Neuronal stem cell (in vitro differentiated cells): ENCODE data around the gene LMF1.
"Not testable (repeated sequence)": the region's sequence is repeated elsewhere in the genome, so short reads cannot be mapped to it uniquely, and the experiment has no call there.

ENCODE experiments used
- DNase-seq: peaks from one replicate; pipeline ENCODE4 v3.0.0-alpha.2; 2013; ENCODE audit warnings: low spot score
- H2AFZ ChIP-seq: one replicate; pipeline ENCODE4 v1.6.1; 2013; ENCODE audit warnings: mild to moderate bottlenecking, low read length, inconsistent platforms
- H2AK5ac ChIP-seq: 2 replicates; pipeline ENCODE4 v1.6.1; 2013; ENCODE audit warnings: low read depth, mild to moderate bottlenecking, inconsistent platforms, low read length, moderate library complexity, mixed read lengths
- H2BK120ac ChIP-seq: 2 replicates; pipeline ENCODE4 v1.6.1; 2013; ENCODE audit warnings: low read depth, mild to moderate bottlenecking, inconsistent platforms, low read length, moderate library complexity, mixed read lengths
- H2BK12ac ChIP-seq: one replicate; pipeline ENCODE4 v1.6.1; 2013; ENCODE audit warnings: low read length, inconsistent platforms
- H2BK15ac ChIP-seq: 2 replicates; pipeline ENCODE4 v1.6.1; 2013; ENCODE audit warnings: mild to moderate bottlenecking, low read length, inconsistent platforms, mixed read lengths
- H2BK5ac ChIP-seq: one replicate; pipeline ENCODE4 v1.6.1; 2013; ENCODE audit warnings: inconsistent platforms, mild to moderate bottlenecking, low read length, moderate library complexity
- H3K14ac ChIP-seq: one replicate; pipeline ENCODE4 v1.6.1; 2013; ENCODE audit warnings: low read length, inconsistent platforms
- H3K18ac ChIP-seq: 2 replicates; pipeline ENCODE4 v1.6.1; 2013; ENCODE audit warnings: low read length, inconsistent platforms
- H3K23ac ChIP-seq: 2 replicates; pipeline ENCODE4 v1.6.1; 2013; ENCODE audit warnings: low read depth, mild to moderate bottlenecking, mixed read lengths, low read length, inconsistent platforms; ENCODE audit not compliant: poor library complexity
- H3K27ac ChIP-seq: replicated peaks from 3 replicates; pipeline ENCODE4 v1.5.1; 2013; ENCODE audit warnings: low read length, inconsistent platforms
- H3K27me3 ChIP-seq, 3 experiments: 2 replicates each; pipeline ENCODE4 v1.6.1; 2013; ENCODE audit warnings: low read length in 3 of 3, mild to moderate bottlenecking in 2 of 3, inconsistent platforms in 1 of 3, low read depth in 1 of 3, mixed read lengths in 1 of 3, moderate library complexity in 1 of 3; ENCODE audit not compliant: control insufficient read depth in 3 of 3, insufficient read depth in 3 of 3
- H3K36me3 ChIP-seq, 2 donors: replicated peaks in 1 of 2; 2 replicates each; pipeline ENCODE4 v1.6.1; 2013; ENCODE audit warnings: low read length in 2 of 2; ENCODE audit not compliant: control insufficient read depth in 2 of 2, insufficient read depth in 2 of 2
- H3K4ac ChIP-seq: 2 replicates; pipeline ENCODE4 v1.6.1; 2013; ENCODE audit warnings: inconsistent platforms, mild to moderate bottlenecking, low read length, moderate library complexity
- H3K4me1 ChIP-seq, 2 donors: 1 replicate in 1 of 2; 2 replicates in 1 of 2; pipeline ENCODE4 v1.6.1; 2013; ENCODE audit warnings: low read length in 2 of 2, low read depth in 1 of 2; ENCODE audit not compliant: control insufficient read depth in 2 of 2, insufficient read depth in 1 of 2
- H3K4me2 ChIP-seq: one replicate; pipeline ENCODE4 v1.6.1; 2013; ENCODE audit warnings: mild to moderate bottlenecking, low read length, inconsistent platforms; ENCODE audit not compliant: insufficient read depth, poor library complexity, severe bottlenecking
- H3K4me3 ChIP-seq, 2 donors: 2 replicates each; pipeline ENCODE4 v1.5.1; 2013; ENCODE audit warnings: low read length in 2 of 2, mild to moderate bottlenecking in 2 of 2, inconsistent platforms in 1 of 2, moderate library complexity in 1 of 2
- H3K79me1 ChIP-seq: one replicate; pipeline ENCODE4 v1.6.1; 2013; ENCODE audit warnings: low read depth, mild to moderate bottlenecking, inconsistent platforms, low read length, moderate library complexity
- H3K9ac ChIP-seq: one replicate; pipeline ENCODE4 v1.6.1; 2013; ENCODE audit warnings: mild to moderate bottlenecking, low read depth, low read length, inconsistent platforms; ENCODE audit not compliant: poor library complexity
- H3K9me3 ChIP-seq, 2 donors: replicated peaks in 1 of 2; 2 replicates each; pipeline versions ENCODE3 to v1.6.1; 2013; ENCODE audit warnings: low read length in 2 of 2, mild to moderate bottlenecking in 2 of 2, inconsistent platforms in 1 of 2, low read depth in 1 of 2, mixed read lengths in 1 of 2, moderate library complexity in 1 of 2; ENCODE audit not compliant: control insufficient read depth in 2 of 2, insufficient read depth in 1 of 2
- H4K8ac ChIP-seq: one replicate; pipeline ENCODE4 v1.6.1; 2013; ENCODE audit warnings: low read depth, mild to moderate bottlenecking, inconsistent platforms, low read length, moderate library complexity
- H4K91ac ChIP-seq: one replicate; pipeline ENCODE4 v1.6.1; 2013; ENCODE audit warnings: low read length, low read depth, mild to moderate bottlenecking, inconsistent platforms; ENCODE audit not compliant: poor library complexity
- WGBS, 2 donors: extraction: QIAGEN DNeasy Blood & Tissue Kit; methylation state at CpG; one replicate each; pipeline ENCODE4 v1.1.7; 2013; ENCODE audit warnings: missing lambda C conversion rate in 2 of 2, mixed read lengths in 1 of 2; ENCODE audit not compliant: insufficient read length in 2 of 2, insufficient replicate concordance in 1 of 2; ENCODE audit errors: extremely low coverage in 2 of 2; 5-methylcytosine and 5-hydroxymethylcytosine counted together

The LMF1 gene

DNA sequence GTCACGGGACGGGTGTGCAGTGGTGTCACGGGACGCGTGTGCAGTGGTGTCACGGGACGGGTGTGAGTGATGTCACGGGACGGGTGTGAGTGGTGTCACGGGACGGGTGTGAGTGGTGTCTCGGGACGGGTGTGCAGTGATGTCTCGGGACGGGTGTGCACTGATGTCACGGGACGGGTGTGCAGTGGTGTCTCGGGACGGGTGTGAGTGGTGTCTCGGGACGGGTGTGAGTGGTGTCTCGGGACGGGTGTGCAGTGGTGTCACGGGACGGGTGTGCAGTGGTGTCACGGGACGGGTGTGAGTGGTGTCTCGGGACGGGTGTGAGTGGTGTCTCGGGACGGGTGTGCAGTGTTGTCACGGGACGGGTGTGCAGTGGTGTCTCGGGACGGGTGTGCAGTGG is 111.8 kb downstream of the LMF1 start:
- H3K27me3 ChIP-seq, H3K9ac ChIP-seq, H3K23ac ChIP-seq, H2BK12ac ChIP-seq, H3K14ac ChIP-seq, H3K4me1 ChIP-seq, H3K4me3 ChIP-seq, H2BK120ac ChIP-seq, H4K91ac ChIP-seq, H3K18ac ChIP-seq, H3K27ac ChIP-seq, H2BK5ac ChIP-seq, H3K79me1 ChIP-seq, H2AFZ ChIP-seq, H4K8ac ChIP-seq, H3K4me2 ChIP-seq, H3K4ac ChIP-seq, H2BK15ac ChIP-seq, H3K36me3 ChIP-seq, DNase-seq, H2AK5ac ChIP-seq: not testable (repeated sequence)
- peaks cover 7 to 20% of the 10 kb centered on the region in 2 donors for H3K9me3 ChIP-seq
- no CpG with 5 or more reads among the region's 35 CpGs for WGBS, 2 donors

DNA sequence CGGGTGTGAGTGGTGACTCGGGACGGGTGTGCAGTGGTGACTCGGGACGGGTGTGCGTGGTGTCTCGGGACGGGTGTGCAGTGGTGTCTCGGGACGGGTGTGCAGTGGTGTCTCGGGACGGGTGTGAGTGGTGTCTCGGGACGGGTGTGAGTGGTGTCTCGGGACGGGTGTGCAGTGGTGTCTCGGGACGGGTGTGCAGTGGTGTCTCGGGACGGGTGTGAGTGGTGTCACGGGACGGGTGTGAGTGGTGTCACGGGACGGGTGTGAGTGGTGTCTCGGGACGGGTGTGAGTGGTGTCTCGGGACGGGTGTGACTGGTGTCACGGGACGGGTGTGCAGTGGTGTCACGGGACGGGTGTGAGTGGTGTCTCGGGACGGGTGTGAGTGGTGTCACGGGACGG is 112.3 kb downstream of the LMF1 start:
- no CpG with 5 or more reads among the region's 36 CpGs for WGBS, 2 donors
- not testable (repeated sequence) for H2AK5ac ChIP-seq, H3K36me3 ChIP-seq, H4K8ac ChIP-seq, H3K18ac ChIP-seq, DNase-seq, H3K27me3 ChIP-seq, H2BK12ac ChIP-seq, H3K4me3 ChIP-seq, H3K79me1 ChIP-seq, H3K9ac ChIP-seq, H3K4me2 ChIP-seq, H2AFZ ChIP-seq, H2BK120ac ChIP-seq, H3K4ac ChIP-seq, H3K14ac ChIP-seq, H2BK15ac ChIP-seq, H2BK5ac ChIP-seq, H3K27ac ChIP-seq, H4K91ac ChIP-seq, H3K4me1 ChIP-seq, H3K23ac ChIP-seq
- peaks cover 7 to 24% of the 10 kb centered on the region in 2 donors for H3K9me3 ChIP-seq

DNA sequence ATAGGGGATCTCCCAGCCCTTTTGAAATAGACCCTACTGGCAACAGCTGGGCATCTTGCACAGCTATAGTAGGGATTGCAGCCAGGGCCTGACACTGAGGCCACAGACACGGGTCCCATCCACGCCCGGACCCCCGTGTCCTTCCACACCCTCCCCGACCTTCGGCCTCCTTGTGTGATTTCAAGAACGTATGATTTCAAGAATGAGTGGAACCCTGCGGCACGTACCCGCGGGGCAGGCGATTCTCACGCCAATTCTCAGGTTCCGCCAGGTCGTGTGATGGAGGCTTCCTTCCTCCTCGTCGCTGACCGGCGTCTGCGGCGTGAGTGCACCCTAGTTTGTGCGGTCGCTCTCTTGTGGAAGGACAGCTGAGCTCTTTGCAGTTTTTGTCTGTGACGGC is 114.0 kb downstream of the LMF1 start:
- no CpG with 5 or more reads among the region's 24 CpGs for whole genome bisulfite sequencing, 2 donors
- no peak overlapping the region for H2AFZ ChIP-seq
- peaks cover 2% of the 10 kb centered on the region for H3K79me1 ChIP-seq
- H3K4ac ChIP-seq: no peak overlapping the region
- H3K4me2 ChIP-seq: no peak overlapping the region
- H3K9me3 ChIP-seq: peaks cover 7 to 31% of the 10 kb centered on the region in 2 donors
- no peaks in the 10 kb centered on the region for H3K4me1 ChIP-seq
- H2BK15ac ChIP-seq: no peak overlapping the region
- H3K23ac ChIP-seq: peak overlapping the region; percentile 31
- H3K9ac ChIP-seq: no peak overlapping the region
- H3K18ac ChIP-seq: peak overlapping the region; percentile 64
- H3K27ac ChIP-seq: no peak overlapping the region
- no peak overlapping the region for H2AK5ac ChIP-seq
- no peak overlapping the region for H3K14ac ChIP-seq
- no peaks in the 10 kb centered on the region for H3K36me3 ChIP-seq
- H4K91ac ChIP-seq: no peak overlapping the region
- no peak overlapping the region for H2BK120ac ChIP-seq
- H3K27me3 ChIP-seq: no peaks in the 10 kb centered on the region
- no peak for DNase-seq
- H3K4me3 ChIP-seq: peak overlapping the region in 1 of 2 donors; percentile 58
- H4K8ac ChIP-seq: no peak overlapping the region
- no peak overlapping the region for H2BK5ac ChIP-seq
- no peak overlapping the region for H2BK12ac ChIP-seq

DNA sequence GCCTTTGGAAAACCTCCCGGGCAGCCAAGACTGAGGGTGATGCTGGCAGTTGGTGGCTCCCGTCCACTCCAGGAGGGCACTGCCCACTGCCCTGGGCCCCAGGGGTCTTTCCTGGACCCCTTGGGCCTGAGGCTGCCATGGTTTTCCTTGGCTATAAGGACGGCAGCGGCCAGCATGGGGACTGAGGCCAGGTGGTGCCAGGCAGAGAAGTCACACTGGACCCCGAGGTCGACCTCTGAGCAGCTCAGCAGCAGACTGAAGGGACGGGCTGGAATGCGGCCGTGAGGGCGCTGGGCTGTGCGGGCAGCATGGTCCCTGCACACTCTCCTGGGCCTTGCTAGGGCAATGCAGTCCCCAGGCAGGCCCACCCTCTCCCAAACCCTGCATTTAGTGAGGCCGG is 114.7 kb downstream of the LMF1 start:
- H3K27me3 ChIP-seq: no peaks in the 10 kb centered on the region
- DNase-seq: no peak
- WGBS, 2 donors: no CpG with 5 or more reads among the region's 12 CpGs
- H2BK15ac ChIP-seq: no peak overlapping the region
- H3K4me2 ChIP-seq: no peak overlapping the region
- no peak overlapping the region for H3K9ac ChIP-seq
- H3K4me3 ChIP-seq: peak overlapping the region in 1 of 2 donors; percentile 18
- H3K36me3 ChIP-seq: no peaks in the 10 kb centered on the region
- H3K4me1 ChIP-seq: no peaks in the 10 kb centered on the region
- H4K8ac ChIP-seq: no peak overlapping the region
- H3K9me3 ChIP-seq: peaks cover 11 to 34% of the 10 kb centered on the region in 2 donors
- no peak overlapping the region for H3K4ac ChIP-seq
- H3K27ac ChIP-seq: no peak overlapping the region
- no peak overlapping the region for H2BK5ac ChIP-seq
- H2AK5ac ChIP-seq: peak overlapping the region; percentile 43
- H4K91ac ChIP-seq: no peak overlapping the region
- H3K23ac ChIP-seq: no peak overlapping the region
- H3K14ac ChIP-seq: no peak overlapping the region
- no peak overlapping the region for H2AFZ ChIP-seq
- H2BK12ac ChIP-seq: peak overlapping the region; percentile 30
- peak overlapping the region; percentile 48 for H3K18ac ChIP-seq
- H3K79me1 ChIP-seq: peaks cover 2% of the 10 kb centered on the region
- H2BK120ac ChIP-seq: no peak overlapping the region
